ENCODE results near the gene IFNAR2. TPM values are rescaled to one million over a fixed set of nuclear protein-coding genes. Genes with fewer than 3 reads are reported as not detected.

IFNAR2 gene
- total and polyA plus RNA-seq, 10 donors, result 20.4 to 124 (median 83.0) TPM

- Histone ChIP-seq H3K27ac (no peak overlapping the region), H3K27me3 (replicated peaks in 1 of 7) (no peaks in the 10 kb centered on the region), H3K9me3 (no peaks in the 10 kb centered on the region), H3K4me3 (no peak overlapping the region), H3K4me1 (peaks cover 7 to 50% (median 30%) of the 10 kb centered on the region in 6 donors), H3K36me3 (peaks cover 0 to 100% (median 48%) of the 10 kb centered on the region in 6 donors)
- TF ChIP-seq CTCF (IDR thresholded peaks at IDR 0.05 in 8 of 11, conservative IDR thresholded peaks at IDR 0.05 in 3 of 11) (no peak), POLR2A (IDR thresholded peaks at IDR 0.05) (no peak), POLR2AphosphoS5 (IDR thresholded peaks at IDR 0.05) (no peak)
- DNase-seq, result no peak
- intact Hi-C loops (cut with DNase I; ENCODE audit: low total_unique reads), result no loop called here
- WGBS, 5 donors, result 89 to 95% (median 93%) methylated on average over 6 of the region's 6 CpGs
Observed at GRCh38 chr21:33273044-33273443, 43.3 kb downstream of the IFNAR2 start.

- TF ChIP-seq POLR2AphosphoS5 (IDR thresholded peaks at IDR 0.05) (no peak), POLR2A (IDR thresholded peaks at IDR 0.05) (no peak), CTCF (IDR thresholded peaks at IDR 0.05 in 8 of 11, conservative IDR thresholded peaks at IDR 0.05 in 3 of 11) (no peak)
- Histone ChIP-seq H3K9me3 (peaks cover 0 to 7% (median 2%) of the 10 kb centered on the region in 8 donors), H3K27me3 (replicated peaks in 1 of 7) (no peaks in the 10 kb centered on the region), H3K4me1 (no peaks in the 10 kb centered on the region), H3K27ac (no peak overlapping the region), H3K36me3 (peaks cover 2 to 100% (median 72%) of the 10 kb centered on the region in 6 donors), H3K4me3 (no peak overlapping the region)
- 91 to 96% (median 96%) methylated on average over 2 of the region's 2 CpGs for WGBS, 5 donors
- no peak for DNase-seq
- intact Hi-C loops (cut with DNase I; ENCODE audit: low total_unique reads), result no loop called here
Observed at GRCh38 chr21:33278721-33279120, 49.0 kb downstream of the IFNAR2 start.

- TF ChIP-seq POLR2A (IDR thresholded peaks at IDR 0.05) (no peak), POLR2AphosphoS5 (IDR thresholded peaks at IDR 0.05) (no peak), CTCF (IDR thresholded peaks at IDR 0.05 in 8 of 11, conservative IDR thresholded peaks at IDR 0.05 in 3 of 11) (no peak)
- no peak for DNase-seq
- Histone ChIP-seq H3K9me3 (peaks cover 0 to 7% (median 2%) of the 10 kb centered on the region in 8 donors), H3K27ac (no peak overlapping the region), H3K4me1 (no peaks in the 10 kb centered on the region), H3K4me3 (no peak overlapping the region), H3K36me3 (peaks cover 2 to 100% (median 79%) of the 10 kb centered on the region in 6 donors), H3K27me3 (replicated peaks in 1 of 7) (no peaks in the 10 kb centered on the region)
- intact Hi-C loops (cut with DNase I; ENCODE audit: low total_unique reads), result no loop called here
- WGBS, 5 donors, result 79 to 99% (median 97%) methylated on average over 3 of the region's 3 CpGs
Observed at GRCh38 chr21:33279330-33279820, 49.6 kb downstream of the IFNAR2 start.

Other genes with a start within 250 kb of the IFNAR2 start
- gene OLIG2, start 204.0 kb upstream of the IFNAR2 start, total RNA-seq, result under 1 TPM in 1 of 7 donors, not detected in 6; 0.23 TPM
- gene OLIG2, start 204.0 kb upstream of the IFNAR2 start, polyA plus RNA-seq, result under 1 TPM in 1 of 3 donors, not detected in 2; 0.03 TPM
- 1 to 10 TPM in 2 of 7 donors, under 1 TPM in 4, not detected in 1; 0.26 to 1.8 (median 0.58) TPM for gene OLIG1, start 159.8 kb upstream of the IFNAR2 start, total RNA-seq
- under 1 TPM in 2 of 3 donors, not detected in 1; 0.02 to 0.90 TPM for gene OLIG1, start 159.8 kb upstream of the IFNAR2 start, polyA plus RNA-seq
- gene IL10RB, start 36.4 kb downstream of the IFNAR2 start, total RNA-seq, result 10 to 100 TPM; 44.1 to 89.7 (median 60.7) TPM
- gene IL10RB, start 36.4 kb downstream of the IFNAR2 start, polyA plus RNA-seq, result 10 to 100 TPM; 25.4 to 29.6 (median 29.3) TPM
- 10 to 100 TPM; 53.2 to 86.1 (median 75.6) TPM for gene IFNAR1, start 95.0 kb downstream of the IFNAR2 start, total RNA-seq
- gene IFNAR1, start 95.0 kb downstream of the IFNAR2 start, polyA plus RNA-seq, result 10 to 100 TPM in 2 of 3 donors, 1 to 10 TPM in 1; 9.2 to 12.8 (median 10.1) TPM
- gene IFNGR2, start 173.5 kb downstream of the IFNAR2 start, total RNA-seq, result 100 to 1,000 TPM in 5 of 7 donors, 10 to 100 TPM in 2; 87.1 to 133 (median 114) TPM
- 10 to 100 TPM; 73.6 to 77.9 (median 77.4) TPM for gene IFNGR2, start 173.5 kb downstream of the IFNAR2 start, polyA plus RNA-seq

Data from spleen (tissue), 11 donors.